ENCODE data around the gene SRGAP1. TPM values are rescaled to one million over a fixed set of nuclear protein-coding genes. Genes with fewer than 3 reads are reported as not detected.

The SRGAP1 gene
- total and polyA plus RNA-seq, 2 of the 13 experiments (the other 11 are each of a cell fraction or from before 2014, with no cell fraction given), result 1.6 to 3.4 TPM

- Histone ChIP-seq H3K4me1 (ENCODE audit: insufficient read depth, low read length) (peaks cover 50% of the 10 kb centered on the region), H3K36me3 (replicated peaks in 1 of 2; ENCODE audit: control insufficient read depth in 1 of 2, insufficient read depth in 2 of 2, low read length in 2 of 2) (peaks cover 0 to 1% of the 10 kb centered on the region in 2 experiments; a peak in 2 of 5 replicates), H2AFZ (ENCODE audit: low read length) (no peak overlapping the region), H3K9me3 (ENCODE audit: low read length) (no peaks in the 10 kb centered on the region), H3K27me3 (ENCODE audit: control insufficient read depth in 1 of 2, insufficient read depth in 2 of 2, low read length in 2 of 2) (no peaks in the 10 kb centered on the region), H3K9ac (ENCODE audit: insufficient read depth, low read depth, low read length) (no peak overlapping the region), H4K20me1 (ENCODE audit: insufficient read depth, low read length) (no peaks in the 10 kb centered on the region), H3K4me2 (ENCODE audit: low read depth, low read length) (no peak overlapping the region), H3K4me3 (replicated peaks in 1 of 3; ENCODE audit: insufficient read depth in 1 of 3, low read depth in 2 of 3, low read length in 3 of 3) (no peak overlapping the region), H3K27ac (ENCODE audit: extremely low read length, insufficient read depth, low read length) (no peak overlapping the region), H3K79me2 (ENCODE audit: insufficient read depth, low read length) (no peaks in the 10 kb centered on the region)
- ATAC-seq, result no peak
- TF ChIP-seq IRF2 (CRISPR knock-in tag; IDR thresholded peaks at IDR 0.05) (no peak), ZNF367 (CRISPR knock-in tag; IDR thresholded peaks at IDR 0.05; ENCODE audit: borderline replicate concordance) (no peak), MEF2D (CRISPR knock-in tag; IDR thresholded peaks at IDR 0.05) (no peak), SALL1 (CRISPR knock-in tag; IDR thresholded peaks at IDR 0.05) (no peak), FOXO4 (CRISPR knock-in tag; conservative IDR thresholded peaks at IDR 0.05) (no peak), RFXAP (CRISPR knock-in tag; IDR thresholded peaks at IDR 0.05; ENCODE audit: borderline replicate concordance) (no peak), KDM5B (CRISPR knock-in tag; IDR thresholded peaks at IDR 0.05; ENCODE audit: borderline replicate concordance) (no peak), BCL6 (CRISPR knock-in tag; IDR thresholded peaks at IDR 0.05) (no peak), GLMP (CRISPR knock-in tag; IDR thresholded peaks at IDR 0.05; ENCODE audit: borderline replicate concordance) (no peak)
- no TSS peak for BruUV-seq (replicated peaks)
- in situ Hi-C loops (cut with HindIII; ENCODE audit: extremely low pct_ligation_motif_present, low pct_unique_long_range_greater_than_20kb) (no loop called here), intact Hi-C loops (cut with micrococcal nuclease; ENCODE audit: unreplicated experiment) (loop anchor here (10.0 kb wide), 1 partner anchor 98 kb away; the partner anchor contains the start of gene SRGAP1)
- CTCF ChIA-PET (ENCODE audit: low intra/inter-chr PET ratio, low total read pairs), result no interaction called here
- no peak for DNase-seq (ENCODE audit: low spot score)
- 89% methylated on average over 9 of the region's 9 CpGs for WGBS (ENCODE audit: low lambda C conversion rate)
- POLR2A ChIA-PET, result no interaction called here
- FAIRE-seq, result no peak
Measured at GRCh38 chr12:63942464-63943241, 98.2 kb downstream of the SRGAP1 start.
